ENCODE results near the gene HIVEP2. TPM values are rescaled to one million over a fixed set of nuclear protein-coding genes. Genes with fewer than 3 reads are reported as not detected.

Gene HIVEP2
- total RNA-seq, 1 experiment from 2014 or later, result 4.2 TPM

GRCh38 chr6:142803032-142803431 is 141.9 kb downstream of the HIVEP2 start:
- Mint-ChIP-seq H3K36me3 (ENCODE audit: insufficient read depth in 1 of 3, low read depth in 3 of 3) (no peaks in the 10 kb centered on the region), H3K4me3 (no peak overlapping the region), H3K4me1 (peaks cover 6 to 8% of the 10 kb centered on the region in 2 experiments), H3K27ac (no peak overlapping the region), H3K27me3 (ENCODE audit: low read depth) (no peaks in the 10 kb centered on the region), H3K9me3 (no peaks in the 10 kb centered on the region)
- Histone ChIP-seq H3T11ph (ENCODE audit: low read length) (no peak overlapping the region), H4K5ac (ENCODE audit: insufficient read length, low read depth, low read length) (no peak overlapping the region), H4K8ac (replicated peaks; ENCODE audit: insufficient read length, low read depth, low read length) (no peak overlapping the region), H3K23ac (ENCODE audit: insufficient read length, low read depth, low read length) (no peak overlapping the region), H3K27ac (ENCODE audit: insufficient read length, low read depth, low read length) (no peak overlapping the region), H3K79me2 (ENCODE audit: insufficient read depth, low read length) (no peaks in the 10 kb centered on the region), H3K79me1 (ENCODE audit: insufficient read depth, low read depth, low read length, poor library complexity, severe bottlenecking) (no peaks in the 10 kb centered on the region), H3K4ac (ENCODE audit: low read depth, low read length) (no peak overlapping the region), H2BK12ac (ENCODE audit: insufficient read length, low read depth, low read length) (no peak overlapping the region), H3K18ac (ENCODE audit: insufficient read length, low read depth, low read length) (no peak overlapping the region), H2BK5ac (ENCODE audit: insufficient read length, low read length) (no peak overlapping the region), H2AFZ (ENCODE audit: low read length) (no peak overlapping the region), H3K56ac (ENCODE audit: insufficient read length, low read depth, low read length) (no peak overlapping the region), H3K9me3 (ENCODE audit: control insufficient read depth, low read depth, low read length) (no peaks in the 10 kb centered on the region), H2AK5ac (ENCODE audit: insufficient read length, low read length) (no peak overlapping the region), H3K4me1 (ENCODE audit: insufficient read depth, low read length) (0 out of 2 replicates have a peak, but pooled peaks cover 2% of the 10 kb centered on the region), H3K23me2 (ENCODE audit: insufficient read length, low read depth, low read length, poor library complexity, severe bottlenecking) (no peaks in the 10 kb centered on the region), H3K27me3 (ENCODE audit: insufficient read depth, low read length) (no peaks in the 10 kb centered on the region), H3K9ac (ENCODE audit: extremely low read depth, insufficient read length, low read length) (no peak overlapping the region), H2BK15ac (ENCODE audit: low read depth, low read length) (no peak overlapping the region), H2BK120ac (ENCODE audit: low read depth, low read length, poor library complexity, severe bottlenecking) (no peak overlapping the region), H4K91ac (ENCODE audit: insufficient read length, low read depth, low read length) (no peak overlapping the region), H2BK20ac (ENCODE audit: low read depth, low read length, poor library complexity, severe bottlenecking) (no peak overlapping the region), H3K14ac (ENCODE audit: insufficient read depth, low read length) (no peak overlapping the region), H4K20me1 (ENCODE audit: control insufficient read depth, insufficient read depth, insufficient read length) (no peaks in the 10 kb centered on the region), H3K4me2 (ENCODE audit: insufficient read depth, insufficient read length, low read length) (no peak overlapping the region)
- TF ChIP-seq CTCF (conservative IDR thresholded peaks at IDR 0.05), result no peak
- DNase-seq, result no peak
